ENCODE measurements around the gene C2CD2. TPM values are rescaled to one million over a fixed set of nuclear protein-coding genes. Genes with fewer than 3 reads are reported as not detected.

The C2CD2 gene
- total and polyA plus RNA-seq, 10 of the 15 experiments (the other 5 are each of a cell fraction or from before 2014, with no cell fraction given): 2.2 to 30.9 (median 9.9) TPM

GRCh38 chr21:41975391-41976272, 21.8 kb upstream of the C2CD2 start:
- H3K9me3 ChIP-seq (replicated peaks; ENCODE audit: control insufficient read depth, insufficient read depth, low read length): peaks cover 7% of the 10 kb centered on the region; the same call in 2 of the 3 replicates
- 88% methylated on average over 17 of the region's 17 CpGs for WGBS (ENCODE audit: insufficient coverage, insufficient replicate concordance, low lambda C conversion rate, missing lambda C conversion rate)
- FAIRE-seq (no peak), DNase-seq (ENCODE audit: low read depth, low spot score) (no peak), ATAC-seq (no peak)
- H3K27ac ChIP-seq (ENCODE audit: control insufficient read depth, insufficient read depth): no peak overlapping the region
- H3K4me1 ChIP-seq (ENCODE audit: control insufficient read depth, insufficient read depth, low read length): peaks cover 7% of the 10 kb centered on the region
- no peaks in the 10 kb centered on the region for H3K36me3 ChIP-seq (ENCODE audit: control insufficient read depth in 2 of 2, insufficient read depth in 2 of 2, low read length in 1 of 2)
- H3K4me3 ChIP-seq: no peak overlapping the region
- no peaks in the 10 kb centered on the region for H4K20me1 ChIP-seq (ENCODE audit: control insufficient read depth, insufficient read depth)
- H3K9ac ChIP-seq (ENCODE audit: control insufficient read depth, insufficient read depth, low read length): no peak overlapping the region
- SMC1A ChIA-PET (ENCODE audit: uncharacterized antibody, unreplicated experiment): no interaction called here
- no peak for TF ChIP-seq CUX1 (IDR thresholded peaks at IDR 0.05; ENCODE audit: insufficient replicate concordance, low read depth, low read length)
- peak; percentile 70 for TF ChIP-seq REST (IDR thresholded peaks at IDR 0.05; ENCODE audit: low read depth, low read length)
- no peak overlapping the region for H2AFZ ChIP-seq (ENCODE audit: control insufficient read depth, low read depth, low read length)
- CTCF ChIA-PET: no interaction called here
- POLR2A ChIA-PET: no interaction called here
- BruUV-seq (replicated peaks): no TSS peak
- H3K27me3 ChIP-seq (replicated peaks in 1 of 2; ENCODE audit: control insufficient read depth in 2 of 2, insufficient read depth in 2 of 2, low read length in 1 of 2): no peaks in the 10 kb centered on the region
- in situ Hi-C loops (cut with MboI): no loop called here
- no peak overlapping the region for H3K4me2 ChIP-seq (ENCODE audit: control insufficient read depth, insufficient read depth)
- intact Hi-C loops (cut with micrococcal nuclease; ENCODE audit: unreplicated experiment): no loop called here
- RAD21 ChIA-PET (ENCODE audit: unreplicated experiment): no interaction called here
- no peaks in the 10 kb centered on the region for H3K79me2 ChIP-seq (ENCODE audit: control insufficient read depth, insufficient read depth, low read length)

Data from GM12878 (cell line).